Fibroblast of skin of right quadriceps (primary cell): ENCODE data around the gene MEF2A.

ENCODE experiments used
- DNase-seq: peaks from one replicate; pipeline ENCODE4 v3.0.0-alpha.2; 2013

MEF2A gene

DNA sequence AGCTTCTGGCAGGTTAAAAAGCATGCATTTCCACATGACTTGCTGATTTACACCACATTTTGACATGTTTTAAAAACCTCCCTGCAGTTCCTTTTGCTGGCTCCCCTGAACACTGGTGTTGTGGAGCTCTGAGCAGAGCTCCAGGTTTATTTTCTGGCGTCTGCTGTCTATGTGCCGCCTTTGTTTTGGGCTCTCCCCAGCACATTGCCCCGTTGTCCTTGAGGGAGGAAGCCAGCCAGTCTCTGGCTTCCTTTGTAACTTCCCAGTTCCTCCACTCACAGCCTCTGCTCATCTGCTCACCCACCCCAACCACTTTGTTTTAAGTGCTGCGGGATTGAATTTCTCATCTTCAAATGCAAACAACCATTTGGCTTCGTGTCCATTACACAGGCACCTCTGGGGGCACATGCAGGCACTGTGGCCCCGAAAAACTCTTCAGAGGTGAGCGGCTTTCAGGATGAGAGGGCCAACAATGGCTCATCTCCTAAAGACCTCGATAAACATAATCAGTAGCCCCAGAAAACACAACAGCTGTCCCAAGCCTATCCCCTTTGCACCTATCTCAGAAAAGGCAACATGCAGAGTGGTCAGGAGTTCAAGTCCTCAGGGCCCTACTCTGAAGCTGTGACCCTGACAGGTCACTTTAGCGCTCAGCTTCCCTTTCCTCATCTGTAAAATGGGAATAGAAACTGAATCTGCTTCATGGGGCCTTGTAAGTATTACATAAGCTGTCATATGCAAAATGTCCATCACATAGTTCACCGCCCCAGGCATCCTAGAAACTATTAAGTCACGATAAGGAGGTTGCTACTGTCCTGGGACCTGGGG is 1.3 kb upstream of the MEF2A start:
- no peak for DNase-seq

DNA sequence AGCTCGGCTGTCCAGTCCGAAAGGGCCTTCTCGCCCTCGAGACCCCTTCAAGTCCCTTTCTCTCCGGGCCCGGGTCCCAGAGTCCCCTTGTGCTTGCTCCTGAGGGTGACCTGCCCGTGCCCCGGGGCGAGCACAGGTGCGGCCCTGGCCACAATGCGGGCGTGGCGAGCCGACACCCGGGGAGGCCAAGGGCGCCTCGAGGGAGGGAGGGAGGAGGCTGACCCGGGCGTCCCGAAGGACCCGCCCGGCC is 810 bp upstream of the MEF2A start:
- DNase-seq = no peak

DNA sequence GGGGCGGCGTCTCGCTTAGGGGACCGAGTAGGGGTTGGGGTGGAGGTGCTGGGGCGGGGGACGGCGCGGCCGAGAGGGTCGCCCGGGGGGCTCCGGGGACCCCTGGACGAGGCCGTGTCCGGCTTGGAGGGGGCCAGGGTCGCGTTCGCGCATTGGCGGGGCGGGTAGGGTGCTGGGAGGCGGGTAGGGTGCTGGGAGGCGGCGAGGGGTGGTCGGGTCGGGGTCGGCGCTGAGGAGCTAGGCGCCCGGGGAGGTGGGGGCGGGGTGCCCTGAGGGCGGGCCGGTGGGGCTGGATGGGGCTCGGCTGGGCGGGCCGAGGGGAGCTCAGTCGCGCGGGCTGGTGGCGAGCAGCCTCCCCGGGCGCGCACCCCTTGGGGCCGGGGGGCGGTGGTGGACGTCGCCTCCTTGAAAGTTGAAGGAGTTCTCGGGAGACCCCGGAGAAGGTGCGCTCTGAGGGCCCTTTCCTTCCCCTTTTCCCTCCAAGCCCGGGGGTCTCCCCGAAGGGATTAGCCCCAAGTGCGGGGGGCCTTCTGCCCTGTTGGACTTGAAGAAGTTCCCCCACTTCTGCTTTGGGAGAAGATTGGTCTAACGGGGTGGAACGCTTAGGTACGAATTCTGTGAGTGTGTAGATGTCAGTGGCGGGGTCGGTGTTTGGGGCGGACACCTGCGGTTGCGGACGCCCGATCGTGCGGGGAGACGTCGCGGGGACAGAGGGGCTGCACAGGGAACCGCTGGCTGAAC is 543 bp downstream of the MEF2A start:
- no peak for DNase-seq

DNA sequence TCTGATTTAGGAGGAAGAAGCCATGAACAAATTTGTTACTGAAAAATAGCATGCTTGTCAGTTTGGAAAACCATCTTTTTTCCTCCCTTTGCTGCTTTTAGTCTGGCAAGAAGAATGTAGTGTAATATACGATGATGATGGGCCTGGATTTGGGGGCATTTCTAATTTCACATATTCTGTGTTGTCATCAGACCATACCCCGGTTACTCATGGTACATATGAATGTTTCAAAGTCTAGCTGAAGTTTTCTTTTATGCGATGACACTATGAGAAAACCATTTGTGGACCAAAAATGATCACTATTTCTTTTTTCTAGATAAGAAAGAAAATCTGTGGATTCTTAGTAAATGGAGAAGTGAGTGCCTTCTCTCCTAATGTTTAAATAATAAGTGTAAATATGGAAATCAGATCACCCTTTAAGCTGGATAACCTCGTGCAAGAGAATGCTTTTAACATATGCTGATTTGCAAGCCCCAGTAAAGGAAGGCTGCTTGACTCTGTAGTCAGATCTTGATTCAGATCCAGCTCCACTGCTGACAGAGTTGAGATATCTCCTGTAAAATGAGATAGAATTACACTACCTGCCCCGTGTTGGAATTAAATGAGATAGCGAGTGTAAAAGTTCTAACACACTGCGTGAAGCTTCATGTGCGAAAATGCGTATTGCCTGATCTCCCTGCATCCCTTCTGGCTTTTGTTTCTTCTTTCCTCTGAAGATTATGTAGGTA is 3.0 kb downstream of the MEF2A start:
- DNase-seq = peak; percentile 29

DNA sequence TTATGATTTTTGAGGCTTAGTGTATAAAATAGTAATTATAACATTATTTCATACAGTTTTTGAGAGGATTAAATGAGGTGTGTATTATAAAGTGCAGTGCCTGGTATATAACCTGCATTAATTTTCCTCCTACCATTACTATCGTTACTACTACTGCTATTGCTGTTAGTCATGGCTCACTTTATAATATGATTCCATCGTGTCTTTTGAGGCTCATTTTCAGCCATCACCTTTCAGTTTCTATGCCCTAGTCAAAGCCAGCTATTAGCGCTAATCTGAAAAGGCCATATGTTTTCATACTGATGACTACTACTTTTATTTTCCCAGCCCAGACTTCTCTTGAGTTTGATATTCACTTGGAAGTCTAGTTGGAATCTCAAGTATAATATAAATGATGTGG is 5.5 kb downstream of the MEF2A start:
- DNase-seq = no peak

GRCh38 chr15:99574048-99574447 is 8.3 kb downstream of the MEF2A start:
- no peak for DNase-seq

- DNase-seq = no peak
These were observed 8.7 kb downstream of the MEF2A start for GRCh38 chr15:99574502-99574901.

- no peak for DNase-seq
These were observed 13.0 kb downstream of the MEF2A start for GRCh38 chr15:99578809-99579208.

- no peak for DNase-seq
These were observed 14.3 kb downstream of the MEF2A start for GRCh38 chr15:99580076-99580475.

DNA sequence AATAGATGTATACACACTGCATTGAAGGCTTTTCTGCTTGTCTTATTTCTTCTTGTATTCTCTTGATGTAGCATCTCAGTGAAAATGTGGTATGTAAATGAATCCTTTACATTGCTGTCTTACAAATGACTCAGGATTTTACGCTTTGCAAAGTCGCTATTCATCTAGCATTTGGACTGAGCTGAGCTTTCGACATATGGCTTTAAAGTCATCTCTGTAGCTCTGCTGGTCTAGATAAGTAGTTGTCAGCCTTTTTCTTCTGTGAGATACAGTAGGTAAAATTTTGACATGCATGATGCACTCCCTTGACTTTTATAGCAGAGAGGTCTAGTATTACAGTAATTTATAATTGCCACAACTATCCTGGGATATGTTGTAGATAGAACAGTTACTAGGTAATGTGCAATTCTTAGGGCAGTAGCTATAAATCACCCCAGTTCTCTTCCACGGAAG is 16.8 kb downstream of the MEF2A start:
- peak; percentile 55 for DNase-seq

DNA sequence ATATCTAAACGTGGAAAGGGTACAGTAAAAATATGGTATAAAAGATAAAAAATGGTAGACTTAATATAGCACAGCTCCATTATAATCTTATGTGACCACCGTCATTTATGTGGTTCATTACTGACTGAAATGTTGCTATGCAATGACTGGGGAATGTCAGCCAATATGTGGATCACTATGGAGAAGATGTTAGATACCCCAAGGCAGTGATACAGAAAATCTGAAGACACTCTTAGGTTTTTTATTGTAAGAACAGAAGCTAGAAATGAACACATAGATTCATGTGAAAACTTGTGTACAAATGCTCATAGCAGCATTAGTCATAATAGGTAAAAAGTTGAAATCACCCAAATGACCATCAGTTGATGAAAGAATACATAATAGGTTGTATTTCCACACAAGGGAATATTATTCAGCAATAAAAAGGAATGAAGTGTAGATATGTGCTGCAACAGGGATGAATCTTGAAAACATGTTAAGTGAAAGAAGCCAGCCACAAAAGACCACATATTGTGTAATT is 18.4 kb downstream of the MEF2A start:
- DNase-seq = no peak

DNA sequence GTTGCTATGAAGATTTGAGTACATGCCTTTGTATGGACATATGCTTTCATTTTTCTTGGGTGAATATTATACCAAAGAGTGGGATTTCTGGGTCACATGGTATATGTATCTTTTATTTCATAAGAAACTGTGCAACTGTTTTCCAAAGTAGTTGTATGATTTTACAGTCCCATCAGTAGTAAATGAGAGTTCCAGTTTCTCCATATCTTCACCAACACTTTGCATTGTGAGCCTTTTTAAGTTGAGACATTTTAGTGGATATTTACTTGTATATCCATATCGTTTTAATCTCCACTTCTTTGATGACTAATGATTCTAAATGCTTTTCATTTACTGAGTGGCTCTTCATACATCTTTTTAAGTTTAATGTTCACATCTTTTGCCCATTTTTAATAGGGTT is 20.3 kb downstream of the MEF2A start:
- no peak for DNase-seq

GRCh38 chr15:99589801-99590200 is 24.0 kb downstream of the MEF2A start:
- no peak for DNase-seq

GRCh38 chr15:99590913-99591646 is 25.3 kb downstream of the MEF2A start:
- no peak for DNase-seq

- DNase-seq = peak; percentile 84
These were observed 26.5 kb downstream of the MEF2A start for GRCh38 chr15:99592145-99592791.

- DNase-seq = no peak
These were observed 27.3 kb downstream of the MEF2A start for GRCh38 chr15:99593070-99593469.

- DNase-seq = no peak
These were observed 29.1 kb downstream of the MEF2A start for GRCh38 chr15:99594916-99595315.

DNA sequence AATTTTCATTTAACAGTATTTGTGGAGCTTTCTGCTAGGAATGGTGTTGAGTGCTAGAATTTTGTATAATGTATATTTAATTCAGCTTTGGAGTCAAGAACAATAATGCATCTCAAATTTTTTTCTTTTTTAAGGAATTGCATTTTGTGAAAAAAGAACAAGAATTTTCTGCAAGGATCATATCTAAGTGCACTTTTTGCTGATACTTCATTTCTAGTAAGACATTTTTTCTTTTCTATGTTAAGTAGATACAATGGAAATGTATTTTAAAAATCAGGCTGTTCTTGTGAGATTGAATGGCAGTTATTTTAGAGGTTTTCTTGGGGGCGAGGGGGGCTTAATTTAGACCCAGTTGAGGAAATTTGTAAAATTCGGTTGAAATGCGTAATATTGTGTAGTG is 32.5 kb downstream of the MEF2A start:
- no peak for DNase-seq

GRCh38 chr15:99603828-99604227 is 38.0 kb downstream of the MEF2A start:
- no peak for DNase-seq

DNA sequence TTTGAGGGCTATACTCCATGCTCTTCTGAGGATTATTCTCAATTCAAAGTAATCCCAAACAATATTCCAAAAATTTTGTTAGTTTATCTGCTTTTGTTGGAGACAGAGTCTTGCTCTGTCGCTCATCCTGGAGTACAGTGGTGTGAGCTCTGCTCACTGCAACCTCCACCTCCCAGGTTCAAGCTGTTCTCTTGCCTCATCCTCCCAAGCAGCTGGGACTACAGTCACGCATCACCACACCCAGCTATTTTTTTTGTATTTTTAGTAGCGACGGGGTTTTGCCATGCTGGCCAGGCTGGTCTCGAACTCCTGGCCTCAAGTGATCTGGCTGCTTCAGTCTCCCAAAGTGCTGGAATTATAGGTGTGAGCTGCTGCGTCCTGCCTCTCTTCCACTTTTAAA is 39.1 kb downstream of the MEF2A start:
- DNase-seq = no peak

- peak; percentile 22 for DNase-seq
These were observed 39.7 kb downstream of the MEF2A start for GRCh38 chr15:99605490-99605931.

GRCh38 chr15:99605990-99606389 is 40.2 kb downstream of the MEF2A start:
- DNase-seq = no peak
